WTC11 (cell line): ENCODE measurements around the gene PIGU. TPM values are rescaled to one million over a fixed set of nuclear protein-coding genes. Genes with fewer than 3 reads are reported as not detected.

ENCODE experiments used
- ATAC-seq: fragments of 200-7000 bp; cut with Tn5 transposase; 2 replicates; pipeline ENCODE4 v1.10.0; 2021; ENCODE audit warnings: mild to moderate bottlenecking, moderate library complexity
- CTCF ChIA-PET: fragments of 300-600 bp; sonication (Branson Sonifier 250); formaldehyde crosslinking; loops from one replicate; lab custom pipeline; 2021; ENCODE audit warnings: antibody characterized with exemption; lab: Charles Lee
- POLR2A ChIA-PET: fragments of 350-600 bp; sonication (Branson Sonifier 250); formaldehyde crosslinking; loops from one replicate; lab custom pipeline; 2021; ENCODE audit warnings: antibody characterized with exemption; lab: Charles Lee
- DNase-seq: peaks from one replicate; pipeline ENCODE4 v3.0.0; 2021; ENCODE audit warnings: low spot score
- H3K27ac Mint-ChIP-seq: 2 replicates; pipeline ENCODE4 v1.8.0; 2021; ENCODE audit warnings: mixed read lengths
- H3K27me3 Mint-ChIP-seq: 2 replicates; pipeline ENCODE4 v1.8.0; 2021; ENCODE audit warnings: low read depth, mild to moderate bottlenecking, moderate library complexity, mixed read lengths
- H3K36me3 Mint-ChIP-seq: 2 replicates; pipeline ENCODE4 v1.8.0; 2021; ENCODE audit warnings: mixed read lengths
- H3K4me1 Mint-ChIP-seq: 2 replicates; pipeline ENCODE4 v1.8.0; 2022; ENCODE audit warnings: mixed read lengths
- H3K4me3 Mint-ChIP-seq: 2 replicates; pipeline ENCODE4 v1.8.0; 2021; ENCODE audit warnings: mild to moderate bottlenecking, moderate library complexity, mixed read lengths
- H3K9me3 Mint-ChIP-seq: 2 replicates; pipeline ENCODE4 v1.8.0; 2021; ENCODE audit warnings: mixed read lengths
- CBFB ChIP-seq: sonication (generic); formaldehyde crosslinking; IDR thresholded peaks from 2 replicates; pipeline ENCODE4 v1.8.1; 2022; ENCODE audit warnings: mild to moderate bottlenecking, low read depth, missing genetic modification reagents
- EMX1 ChIP-seq: fragments of 250-450 bp; sonication (Bioruptor Pico); IDR thresholded peaks from 2 replicates; pipeline ENCODE4 v1.8.0; 2021; ENCODE audit warnings: mild to moderate bottlenecking
- IRF2 ChIP-seq: sonication (generic); formaldehyde crosslinking; IDR thresholded peaks from 2 replicates; pipeline ENCODE4 v1.8.0; 2022; ENCODE audit warnings: low read depth, missing genetic modification reagents, borderline replicate concordance
- NR3C1 ChIP-seq: sonication (generic); formaldehyde crosslinking; conservative IDR thresholded peaks from 2 replicates; pipeline ENCODE4 v1.8.1; 2023; ENCODE audit warnings: low read depth, mild to moderate bottlenecking, missing genetic modification reagents
- OVOL2 ChIP-seq: fragments of 250-450 bp; sonication (Bioruptor Pico); IDR thresholded peaks from 2 replicates; pipeline ENCODE4 v1.9.0; 2021; ENCODE audit warnings: mild to moderate bottlenecking, borderline replicate concordance
- SMAD3 ChIP-seq: sonication (generic); formaldehyde crosslinking; IDR thresholded peaks from 2 replicates; pipeline ENCODE4 v1.8.0; 2022; ENCODE audit warnings: missing genetic modification reagents, mild to moderate bottlenecking, borderline replicate concordance
- ZNF219 ChIP-seq: sonication (generic); formaldehyde crosslinking; IDR thresholded peaks from 2 replicates; pipeline ENCODE4 v1.8.0; 2023; ENCODE audit warnings: missing genetic modification reagents, mild to moderate bottlenecking, borderline replicate concordance
- ZNF263 ChIP-seq: sonication (generic); formaldehyde crosslinking; IDR thresholded peaks from 2 replicates; pipeline ENCODE4 v1.8.1; 2022; ENCODE audit warnings: low read depth, mild to moderate bottlenecking, moderate library complexity, missing genetic modification reagents
- total RNA-seq: library from RNA; stranded (reverse); gene quantifications from 3 replicates; pipeline ENCODE4 v1.2.3, GENCODE V29; 2021
- TF ChIP-seq, protein P1 (sequence below): fragments of 250-450 bp; sonication (Bioruptor Pico); IDR thresholded peaks from 2 replicates; pipeline ENCODE4 v1.9.0; 2021; ENCODE audit warnings: moderate library complexity, mild to moderate bottlenecking, inconsistent platforms, borderline replicate concordance
- TF ChIP-seq, protein P2 (sequence below): sonication (generic); formaldehyde crosslinking; IDR thresholded peaks from 2 replicates; pipeline ENCODE4 v1.8.1; 2022; ENCODE audit warnings: mild to moderate bottlenecking, moderate library complexity, missing genetic modification reagents
- TF ChIP-seq, protein P3 (sequence below): fragments of 250-450 bp; sonication (Bioruptor Pico); IDR thresholded peaks from 2 replicates; pipeline ENCODE4 v1.9.0; 2021; ENCODE audit warnings: mild to moderate bottlenecking
- TF ChIP-seq, protein P4 (sequence below): sonication (generic); formaldehyde crosslinking; conservative IDR thresholded peaks from 2 replicates; pipeline ENCODE4 v1.8.1; 2023; ENCODE audit warnings: mild to moderate bottlenecking, low read depth, missing genetic modification reagents, moderate library complexity
- TF ChIP-seq, protein P5 (sequence below): sonication (generic); formaldehyde crosslinking; IDR thresholded peaks from 2 replicates; pipeline ENCODE4 v1.8.1; 2023; ENCODE audit warnings: mild to moderate bottlenecking, missing genetic modification reagents, borderline replicate concordance
- TF ChIP-seq, protein P6 (sequence below): fragments of 250-450 bp; sonication (Bioruptor Pico); conservative IDR thresholded peaks from 2 replicates; pipeline ENCODE4 v1.9.0; 2021; ENCODE audit warnings: mild to moderate bottlenecking

PIGU gene
- total RNA-seq, 1 experiment from 2014 or later, result 24.8 TPM

DNA sequence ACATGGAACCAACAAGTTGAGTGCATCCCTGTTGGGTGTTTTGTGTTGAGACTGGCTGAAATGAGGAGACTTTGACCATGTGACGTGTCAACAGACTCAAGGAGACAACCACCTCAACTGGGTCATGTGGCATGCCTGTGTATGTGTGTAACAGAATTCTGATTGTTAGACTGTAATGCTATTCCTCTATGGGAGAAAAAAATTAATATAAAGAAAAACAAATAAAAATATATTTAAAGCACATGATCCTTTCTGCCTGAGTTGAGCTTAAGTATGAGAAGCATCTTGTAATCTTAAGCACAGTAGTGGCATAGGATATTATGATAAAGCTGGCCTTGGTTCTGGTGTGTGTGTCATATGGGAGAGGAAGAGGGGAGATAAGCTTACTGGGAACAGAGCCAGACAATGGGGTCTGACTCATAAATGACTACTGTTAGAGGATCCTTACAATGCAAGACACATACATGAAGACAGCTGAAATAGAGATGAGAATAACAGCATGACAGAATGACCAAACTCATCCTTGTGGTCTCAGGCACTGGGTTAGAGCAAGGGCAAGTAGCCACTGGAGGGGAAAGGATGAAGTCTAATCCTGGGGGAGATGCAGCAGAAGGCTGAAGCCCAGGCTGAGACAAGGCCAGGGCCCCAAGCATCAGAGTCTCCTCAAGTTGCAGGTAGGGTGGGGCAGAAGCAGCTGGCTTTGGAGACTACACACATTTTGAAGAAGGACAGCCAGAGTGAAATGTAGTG is 36.5 kb upstream of the PIGU start:
- ChIA-PET POLR2A (interaction anchor here (0.6 kb wide), 1 partner anchor 22 kb away, joined by 3 read pairs; no protein-coding TSS in a partner anchor), CTCF (interaction anchor here (0.6 kb wide), 1 partner anchor 15 kb away, joined by 4 read pairs; no protein-coding TSS in a partner anchor)
- H3K27me3 Mint-ChIP-seq, result peaks cover 30% of the 10 kb centered on the region
- H3K9me3 Mint-ChIP-seq, result no peaks in the 10 kb centered on the region
- TF ChIP-seq NR3C1, result no peak
- TF ChIP-seq, protein P1, sequence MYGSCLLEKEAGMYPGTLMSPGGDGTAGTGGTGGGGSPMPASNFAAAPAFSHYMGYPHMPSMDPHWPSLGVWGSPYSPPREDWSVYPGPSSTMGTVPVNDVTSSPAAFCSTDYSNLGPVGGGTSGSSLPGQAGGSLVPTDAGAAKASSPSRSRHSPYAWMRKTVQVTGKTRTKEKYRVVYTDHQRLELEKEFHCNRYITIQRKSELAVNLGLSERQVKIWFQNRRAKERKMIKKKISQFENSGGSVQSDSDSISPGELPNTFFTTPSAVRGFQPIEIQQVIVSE (CRISPR knock-in tag), result no peak
- TF ChIP-seq, protein P2, sequence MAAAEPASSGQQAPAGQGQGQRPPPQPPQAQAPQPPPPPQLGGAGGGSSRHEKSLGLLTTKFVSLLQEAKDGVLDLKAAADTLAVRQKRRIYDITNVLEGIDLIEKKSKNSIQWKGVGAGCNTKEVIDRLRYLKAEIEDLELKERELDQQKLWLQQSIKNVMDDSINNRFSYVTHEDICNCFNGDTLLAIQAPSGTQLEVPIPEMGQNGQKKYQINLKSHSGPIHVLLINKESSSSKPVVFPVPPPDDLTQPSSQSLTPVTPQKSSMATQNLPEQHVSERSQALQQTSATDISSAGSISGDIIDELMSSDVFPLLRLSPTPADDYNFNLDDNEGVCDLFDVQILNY, result no peak
- TF ChIP-seq CBFB (CRISPR knock-in tag), result no peak
- TF ChIP-seq, protein P3, sequence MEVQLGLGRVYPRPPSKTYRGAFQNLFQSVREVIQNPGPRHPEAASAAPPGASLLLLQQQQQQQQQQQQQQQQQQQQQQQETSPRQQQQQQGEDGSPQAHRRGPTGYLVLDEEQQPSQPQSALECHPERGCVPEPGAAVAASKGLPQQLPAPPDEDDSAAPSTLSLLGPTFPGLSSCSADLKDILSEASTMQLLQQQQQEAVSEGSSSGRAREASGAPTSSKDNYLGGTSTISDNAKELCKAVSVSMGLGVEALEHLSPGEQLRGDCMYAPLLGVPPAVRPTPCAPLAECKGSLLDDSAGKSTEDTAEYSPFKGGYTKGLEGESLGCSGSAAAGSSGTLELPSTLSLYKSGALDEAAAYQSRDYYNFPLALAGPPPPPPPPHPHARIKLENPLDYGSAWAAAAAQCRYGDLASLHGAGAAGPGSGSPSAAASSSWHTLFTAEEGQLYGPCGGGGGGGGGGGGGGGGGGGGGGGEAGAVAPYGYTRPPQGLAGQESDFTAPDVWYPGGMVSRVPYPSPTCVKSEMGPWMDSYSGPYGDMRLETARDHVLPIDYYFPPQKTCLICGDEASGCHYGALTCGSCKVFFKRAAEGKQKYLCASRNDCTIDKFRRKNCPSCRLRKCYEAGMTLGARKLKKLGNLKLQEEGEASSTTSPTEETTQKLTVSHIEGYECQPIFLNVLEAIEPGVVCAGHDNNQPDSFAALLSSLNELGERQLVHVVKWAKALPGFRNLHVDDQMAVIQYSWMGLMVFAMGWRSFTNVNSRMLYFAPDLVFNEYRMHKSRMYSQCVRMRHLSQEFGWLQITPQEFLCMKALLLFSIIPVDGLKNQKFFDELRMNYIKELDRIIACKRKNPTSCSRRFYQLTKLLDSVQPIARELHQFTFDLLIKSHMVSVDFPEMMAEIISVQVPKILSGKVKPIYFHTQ (CRISPR knock-in tag), result no peak
- no peak for TF ChIP-seq SMAD3
- TF ChIP-seq IRF2 (CRISPR knock-in tag), result no peak
- no peak for TF ChIP-seq ZNF263 (CRISPR knock-in tag)
- TF ChIP-seq, protein P4, sequence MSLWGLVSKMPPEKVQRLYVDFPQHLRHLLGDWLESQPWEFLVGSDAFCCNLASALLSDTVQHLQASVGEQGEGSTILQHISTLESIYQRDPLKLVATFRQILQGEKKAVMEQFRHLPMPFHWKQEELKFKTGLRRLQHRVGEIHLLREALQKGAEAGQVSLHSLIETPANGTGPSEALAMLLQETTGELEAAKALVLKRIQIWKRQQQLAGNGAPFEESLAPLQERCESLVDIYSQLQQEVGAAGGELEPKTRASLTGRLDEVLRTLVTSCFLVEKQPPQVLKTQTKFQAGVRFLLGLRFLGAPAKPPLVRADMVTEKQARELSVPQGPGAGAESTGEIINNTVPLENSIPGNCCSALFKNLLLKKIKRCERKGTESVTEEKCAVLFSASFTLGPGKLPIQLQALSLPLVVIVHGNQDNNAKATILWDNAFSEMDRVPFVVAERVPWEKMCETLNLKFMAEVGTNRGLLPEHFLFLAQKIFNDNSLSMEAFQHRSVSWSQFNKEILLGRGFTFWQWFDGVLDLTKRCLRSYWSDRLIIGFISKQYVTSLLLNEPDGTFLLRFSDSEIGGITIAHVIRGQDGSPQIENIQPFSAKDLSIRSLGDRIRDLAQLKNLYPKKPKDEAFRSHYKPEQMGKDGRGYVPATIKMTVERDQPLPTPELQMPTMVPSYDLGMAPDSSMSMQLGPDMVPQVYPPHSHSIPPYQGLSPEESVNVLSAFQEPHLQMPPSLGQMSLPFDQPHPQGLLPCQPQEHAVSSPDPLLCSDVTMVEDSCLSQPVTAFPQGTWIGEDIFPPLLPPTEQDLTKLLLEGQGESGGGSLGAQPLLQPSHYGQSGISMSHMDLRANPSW, result no peak
- TF ChIP-seq EMX1, result no peak
- no peak for TF ChIP-seq ZNF219 (CRISPR knock-in tag)
- TF ChIP-seq, protein P5, sequence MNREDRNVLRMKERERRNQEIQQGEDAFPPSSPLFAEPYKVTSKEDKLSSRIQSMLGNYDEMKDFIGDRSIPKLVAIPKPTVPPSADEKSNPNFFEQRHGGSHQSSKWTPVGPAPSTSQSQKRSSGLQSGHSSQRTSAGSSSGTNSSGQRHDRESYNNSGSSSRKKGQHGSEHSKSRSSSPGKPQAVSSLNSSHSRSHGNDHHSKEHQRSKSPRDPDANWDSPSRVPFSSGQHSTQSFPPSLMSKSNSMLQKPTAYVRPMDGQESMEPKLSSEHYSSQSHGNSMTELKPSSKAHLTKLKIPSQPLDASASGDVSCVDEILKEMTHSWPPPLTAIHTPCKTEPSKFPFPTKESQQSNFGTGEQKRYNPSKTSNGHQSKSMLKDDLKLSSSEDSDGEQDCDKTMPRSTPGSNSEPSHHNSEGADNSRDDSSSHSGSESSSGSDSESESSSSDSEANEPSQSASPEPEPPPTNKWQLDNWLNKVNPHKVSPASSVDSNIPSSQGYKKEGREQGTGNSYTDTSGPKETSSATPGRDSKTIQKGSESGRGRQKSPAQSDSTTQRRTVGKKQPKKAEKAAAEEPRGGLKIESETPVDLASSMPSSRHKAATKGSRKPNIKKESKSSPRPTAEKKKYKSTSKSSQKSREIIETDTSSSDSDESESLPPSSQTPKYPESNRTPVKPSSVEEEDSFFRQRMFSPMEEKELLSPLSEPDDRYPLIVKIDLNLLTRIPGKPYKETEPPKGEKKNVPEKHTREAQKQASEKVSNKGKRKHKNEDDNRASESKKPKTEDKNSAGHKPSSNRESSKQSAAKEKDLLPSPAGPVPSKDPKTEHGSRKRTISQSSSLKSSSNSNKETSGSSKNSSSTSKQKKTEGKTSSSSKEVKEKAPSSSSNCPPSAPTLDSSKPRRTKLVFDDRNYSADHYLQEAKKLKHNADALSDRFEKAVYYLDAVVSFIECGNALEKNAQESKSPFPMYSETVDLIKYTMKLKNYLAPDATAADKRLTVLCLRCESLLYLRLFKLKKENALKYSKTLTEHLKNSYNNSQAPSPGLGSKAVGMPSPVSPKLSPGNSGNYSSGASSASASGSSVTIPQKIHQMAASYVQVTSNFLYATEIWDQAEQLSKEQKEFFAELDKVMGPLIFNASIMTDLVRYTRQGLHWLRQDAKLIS (CRISPR knock-in tag), result no peak
- TF ChIP-seq, protein P6, sequence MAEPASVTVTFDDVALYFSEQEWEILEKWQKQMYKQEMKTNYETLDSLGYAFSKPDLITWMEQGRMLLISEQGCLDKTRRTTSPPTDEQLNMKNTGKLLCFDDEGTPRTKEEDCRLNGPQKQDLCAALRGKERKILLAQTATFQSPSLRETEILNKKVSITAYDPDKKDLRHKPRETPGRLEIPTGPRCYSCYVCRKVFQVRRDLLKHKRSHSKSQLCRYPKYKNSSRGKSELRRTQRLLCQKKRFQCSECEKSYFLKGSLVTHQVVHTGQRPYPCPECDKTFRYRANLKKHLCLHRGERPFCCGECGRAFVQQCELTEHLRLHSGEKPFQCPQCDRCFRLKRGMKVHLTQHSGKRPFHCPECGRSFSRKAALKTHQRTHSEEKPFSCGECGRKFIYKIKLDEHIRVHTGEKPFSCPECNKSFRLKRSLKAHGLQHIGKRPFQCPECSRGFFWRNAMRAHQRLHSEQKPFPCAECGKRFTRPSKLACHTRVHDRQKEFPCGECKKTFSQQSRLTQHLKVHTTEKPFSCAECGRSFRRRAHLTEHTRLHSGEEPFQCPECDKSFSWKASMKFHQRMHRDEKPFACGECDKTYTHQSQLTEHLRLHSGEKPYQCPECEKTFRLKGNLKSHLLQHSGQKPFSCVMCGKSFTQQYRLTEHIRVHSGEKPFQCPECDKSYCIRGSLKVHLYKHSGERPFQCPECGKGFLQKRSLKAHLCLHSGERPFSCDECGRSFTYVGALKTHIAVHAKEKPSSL, result no peak
- no peak for TF ChIP-seq OVOL2
- H3K27ac Mint-ChIP-seq, result no peak overlapping the region
- no peak overlapping the region for H3K4me3 Mint-ChIP-seq
- peaks cover 9% of the 10 kb centered on the region for H3K4me1 Mint-ChIP-seq
- ATAC-seq (no peak), DNase-seq (no peak)
- no peaks in the 10 kb centered on the region for H3K36me3 Mint-ChIP-seq
